Measurements from ENCODE around the gene CYBRD1.
"Not testable (repeated sequence)": the region's sequence is repeated elsewhere in the genome, so short reads cannot be mapped to it uniquely, and the experiment has no call there.

Gene CYBRD1

GRCh38 chr2:171522052-171522787 lies at the start of gene CYBRD1:
Gene CYBRD1 (plus strand): TSS chr2:171522474. CDS start chr2:171522546, 72 bp downstream.
- peak; percentile 80 for DNase-seq

GRCh38 chr2:171475979-171476378 lies 46.3 kb upstream of the CYBRD1 start:
- no peak for DNase-seq

- DNase-seq, result no peak
These were observed 43.9 kb upstream of the CYBRD1 start for GRCh38 chr2:171478345-171478744.

GRCh38 chr2:171479154-171479814 lies 43.0 kb upstream of the CYBRD1 start:
- DNase-seq, result no peak

GRCh38 chr2:171480908-171481307 lies 41.4 kb upstream of the CYBRD1 start:
- no peak for DNase-seq

- DNase-seq, result no peak
These were observed 40.0 kb upstream of the CYBRD1 start for GRCh38 chr2:171482308-171482707.

GRCh38 chr2:171482877-171483276 lies 39.4 kb upstream of the CYBRD1 start:
- no peak for DNase-seq

- no peak for DNase-seq
These were observed 38.5 kb upstream of the CYBRD1 start for GRCh38 chr2:171483793-171484192.

- DNase-seq, result no peak
These were observed 37.2 kb upstream of the CYBRD1 start for GRCh38 chr2:171485116-171485515.

GRCh38 chr2:171487201-171487600 lies 35.1 kb upstream of the CYBRD1 start:
- DNase-seq, result no peak

- DNase-seq, result no peak
These were observed 34.4 kb upstream of the CYBRD1 start for GRCh38 chr2:171487803-171488259.

GRCh38 chr2:171490577-171490976 lies 31.7 kb upstream of the CYBRD1 start:
- no peak for DNase-seq

GRCh38 chr2:171491292-171491691 lies 31.0 kb upstream of the CYBRD1 start:
- DNase-seq, result no peak

- DNase-seq, result no peak
These were observed 29.6 kb upstream of the CYBRD1 start for GRCh38 chr2:171492664-171493063.

- DNase-seq, result not testable (repeated sequence)
These were observed 24.6 kb upstream of the CYBRD1 start for GRCh38 chr2:171497664-171498063.

- no peak for DNase-seq
These were observed 16.9 kb upstream of the CYBRD1 start for GRCh38 chr2:171505374-171505773.

- DNase-seq, result no peak
These were observed 12.1 kb upstream of the CYBRD1 start for GRCh38 chr2:171509945-171510731.

- no peak for DNase-seq
These were observed 10.3 kb upstream of the CYBRD1 start for GRCh38 chr2:171512014-171512413.

- DNase-seq, result no peak
These were observed 9.5 kb upstream of the CYBRD1 start for GRCh38 chr2:171512683-171513195.

- DNase-seq, result no peak
These were observed 8.5 kb upstream of the CYBRD1 start for GRCh38 chr2:171513719-171514160.

- no peak for DNase-seq
These were observed 7.2 kb upstream of the CYBRD1 start for GRCh38 chr2:171514908-171515582.

GRCh38 chr2:171515672-171516298 lies 6.5 kb upstream of the CYBRD1 start:
- no peak for DNase-seq

All from retina (tissue), 1 donor.